ENCODE data around the gene PTGES3. TPM values are rescaled to one million over a fixed set of nuclear protein-coding genes. Genes with fewer than 3 reads are reported as not detected.
"Not testable (repeated sequence)": the region's sequence is repeated elsewhere in the genome, so short reads cannot be mapped to it uniquely, and the experiment has no call there.

Gene PTGES3
- total RNA-seq (2013) = 58.1 TPM
- 100 to 1,000 TPM in 2 of 3 donors, 10 to 100 TPM in 1; 46.1 to 232 (median 187) TPM for polyA plus RNA-seq
- polyA minus RNA-seq = 20.2 and 28.2 TPM in 2 replicates
- total RNA-seq = 109 to 388 (median 185) reads per million in 11 experiments

- Histone ChIP-seq H3K36me3 (replicated peaks in 1 of 2; ENCODE audit: control insufficient read depth in 1 of 2, insufficient read depth in 2 of 2, low read length in 2 of 2) (no peaks in the 10 kb centered on the region), H3K4me3 (replicated peaks in 1 of 3; ENCODE audit: low read depth in 2 of 3, low read length in 3 of 3) (peak within 1 kb of the TSS; percentile 85 to 94 (median 88)), H3K27ac (ENCODE audit: low read depth in 1 of 2, low read length in 2 of 2) (peak within 1 kb of the TSS; percentile 97), H4K20me1 (ENCODE audit: insufficient read depth, low read length) (peaks cover 29% of the 10 kb centered on the region), H3K4me1 (ENCODE audit: control insufficient read depth in 1 of 2, insufficient read depth in 2 of 2, low read length in 2 of 2) (peaks cover 47 to 62% of the 10 kb centered on the region in 2 donors), H3K79me2 (ENCODE audit: insufficient read depth, low read length) (peaks cover 46% of the 10 kb centered on the region), H3K9ac (ENCODE audit: insufficient read depth, low read length, poor library complexity, severe bottlenecking) (peak within 1 kb of the TSS; percentile 96), H3K27me3 (ENCODE audit: control insufficient read depth in 2 of 2, insufficient read depth in 2 of 2, low read length in 2 of 2) (no peaks in the 10 kb centered on the region), H3K9me3 (replicated peaks in 1 of 2; ENCODE audit: control insufficient read depth in 1 of 2, insufficient read depth in 1 of 2, low read length in 2 of 2) (no peaks in the 10 kb centered on the region), H2AFZ (ENCODE audit: insufficient read depth, low read depth, low read length, poor library complexity, severe bottlenecking) (peak within 1 kb of the TSS; percentile 77), H3K4me2 (replicated peaks; ENCODE audit: extremely low read depth, low read length, poor library complexity, severe bottlenecking) (peak within 1 kb of the TSS; percentile 70)
- no peak for TF ChIP-seq CTCF (IDR thresholded peaks at IDR 0.05)
- WGBS (ENCODE audit: insufficient coverage) = under 1% methylated on average over 45 of the region's 64 CpGs
- intact Hi-C loops (cut with micrococcal nuclease) = loop anchor here (1.0 to 5.0 kb wide), 3 partner anchors 38 to 41 kb away; partner anchors contain the start of genes ATP5F1B (in 2 of the 2) and NACA (in 1 of the 2)
- Mint-ChIP-seq H3K9me3 (peaks cover 0 to 6% (median 0%) of the 10 kb centered on the region in 7 donors), H3K27ac (peak within 1 kb of the TSS; percentile 92 to 99 (median 98)), H3K4me1 (peaks cover 44% of the 10 kb centered on the region), H3K4me3 (peak within 1 kb of the TSS; percentile 100), H3K27me3 (ENCODE audit: low read depth in 3 of 3) (peaks cover 0 to 2% (median 0%) of the 10 kb centered on the region in 3 donors), H3K36me3 (peaks cover 4 to 6% of the 10 kb centered on the region in 2 donors)
- peak; percentile 97 to 98 (median 97) for DNase-seq
Measured at GRCh38 chr12:56688129-56688845, at the start of gene PTGES3. TSS of gene PTGES3 (minus strand) at chr12:56688284. CDS start at chr12:56687999, 285 bp downstream.

GRCh38 chr12:56728139-56728861 is 40.2 kb upstream of the PTGES3 start:
- 82% methylated on average over 5 of the region's 11 CpGs for WGBS (ENCODE audit: insufficient coverage)
- Histone ChIP-seq H3K4me3 (replicated peaks in 1 of 3; ENCODE audit: low read depth in 2 of 3, low read length in 3 of 3) (no peak overlapping the region), H2AFZ (ENCODE audit: insufficient read depth, low read depth, low read length, poor library complexity, severe bottlenecking) (peak overlapping the region; percentile 46), H3K4me2 (replicated peaks; ENCODE audit: extremely low read depth, low read length, poor library complexity, severe bottlenecking) (no peak overlapping the region), H3K79me2 (ENCODE audit: insufficient read depth, low read length) (peaks cover 47% of the 10 kb centered on the region), H3K27me3 (ENCODE audit: control insufficient read depth in 2 of 2, insufficient read depth in 2 of 2, low read length in 2 of 2) (no peaks in the 10 kb centered on the region), H3K27ac (ENCODE audit: low read depth in 1 of 2, low read length in 2 of 2) (peak overlapping the region in 1 of 2 donors; percentile 4), H3K36me3 (replicated peaks in 1 of 2; ENCODE audit: control insufficient read depth in 1 of 2, insufficient read depth in 2 of 2, low read length in 2 of 2) (peaks cover 6 to 28% of the 10 kb centered on the region in 2 donors), H3K9ac (ENCODE audit: insufficient read depth, low read length, poor library complexity, severe bottlenecking) (no peak overlapping the region), H3K9me3 (replicated peaks in 1 of 2; ENCODE audit: control insufficient read depth in 1 of 2, insufficient read depth in 1 of 2, low read length in 2 of 2) (no peaks in the 10 kb centered on the region), H3K4me1 (ENCODE audit: control insufficient read depth in 1 of 2, insufficient read depth in 2 of 2, low read length in 2 of 2) (peaks cover 16 to 28% of the 10 kb centered on the region in 2 donors), H4K20me1 (ENCODE audit: insufficient read depth, low read length) (peaks cover 11% of the 10 kb centered on the region)
- peaks cover 18% of the 10 kb centered on the region for H3K4me1 Mint-ChIP-seq
- peaks cover 18 to 36% of the 10 kb centered on the region in 2 donors for H3K36me3 Mint-ChIP-seq
- no peak overlapping the region for H3K4me3 Mint-ChIP-seq
- intact Hi-C loops (cut with micrococcal nuclease) = loop anchor here in 1 of 2 donors (5.0 to 10.0 kb wide), 2 partner anchors 41 to 83 kb away; partner anchors contain the start of genes ATP5F1B and PTGES3
- H3K9me3 Mint-ChIP-seq = no peaks in the 10 kb centered on the region
- peaks cover 0 to 2% (median 1%) of the 10 kb centered on the region in 3 donors for H3K27me3 Mint-ChIP-seq (ENCODE audit: low read depth in 3 of 3)
- H3K27ac Mint-ChIP-seq = peak overlapping the region in 6 of 7 donors; percentile 10 to 65 (median 42)
- no peak for TF ChIP-seq CTCF (IDR thresholded peaks at IDR 0.05)
- DNase-seq = no peak

GRCh38 chr12:56726196-56726675 is 38.2 kb upstream of the PTGES3 start:
- peaks cover 5 to 25% of the 10 kb centered on the region in 2 donors for H3K36me3 ChIP-seq (replicated peaks in 1 of 2; ENCODE audit: control insufficient read depth in 1 of 2, insufficient read depth in 2 of 2, low read length in 2 of 2)
- H3K9ac ChIP-seq (ENCODE audit: insufficient read depth, low read length, poor library complexity, severe bottlenecking) = peak overlapping the region; percentile 90
- WGBS (ENCODE audit: insufficient coverage) = 90% methylated on average over 8 of the region's 15 CpGs
- not testable (repeated sequence) for H3K27me3 ChIP-seq (ENCODE audit: control insufficient read depth in 2 of 2, insufficient read depth in 2 of 2, low read length in 2 of 2); H3K27me3 Mint-ChIP-seq (ENCODE audit: low read depth in 3 of 3); H3K9me3 Mint-ChIP-seq; H3K9me3 ChIP-seq (replicated peaks in 1 of 2; ENCODE audit: control insufficient read depth in 1 of 2, insufficient read depth in 1 of 2, low read length in 2 of 2); DNase-seq
- H3K27ac ChIP-seq (ENCODE audit: low read depth in 1 of 2, low read length in 2 of 2) = peak overlapping the region; percentile 93 to 97
- Mint-ChIP-seq H3K4me1 (peaks cover 37% of the 10 kb centered on the region), H3K36me3 (peaks cover 23 to 27% of the 10 kb centered on the region in 2 donors), H3K4me3 (peak overlapping the region; percentile 98), H3K27ac (peak overlapping the region; percentile 97 to 99 (median 98))
- peaks cover 67% of the 10 kb centered on the region for H3K79me2 ChIP-seq (ENCODE audit: insufficient read depth, low read length)
- H3K4me2 ChIP-seq (replicated peaks; ENCODE audit: extremely low read depth, low read length, poor library complexity, severe bottlenecking) = peak overlapping the region; percentile 89
- peaks cover 29% of the 10 kb centered on the region for H4K20me1 ChIP-seq (ENCODE audit: insufficient read depth, low read length)
- H3K4me3 ChIP-seq (replicated peaks in 1 of 3; ENCODE audit: low read depth in 2 of 3, low read length in 3 of 3) = peak overlapping the region in 2 of 3 experiments; percentile 98 to 99
- H2AFZ ChIP-seq (ENCODE audit: insufficient read depth, low read depth, low read length, poor library complexity, severe bottlenecking) = peak overlapping the region; percentile 82
- H3K4me1 ChIP-seq (ENCODE audit: control insufficient read depth in 1 of 2, insufficient read depth in 2 of 2, low read length in 2 of 2) = peaks cover 36 to 49% of the 10 kb centered on the region in 2 donors
- intact Hi-C loops (cut with micrococcal nuclease) = loop anchor here (1.0 to 10.0 kb wide), 3 partner anchors 38 to 81 kb away; partner anchors contain the start of genes PTGES3 (in 2 of the 2) and ATP5F1B (in 1 of the 2)
